ENCODE results near the gene ZXDC. TPM values are rescaled to one million over a fixed set of nuclear protein-coding genes. Genes with fewer than 3 reads are reported as not detected.

The ZXDC gene
- total RNA-seq, 1 experiment from 2014 or later = 28.3 TPM

- no peaks in the 10 kb centered on the region for H3K79me2 ChIP-seq (ENCODE audit: insufficient read depth, low read length)
- H2BK5ac ChIP-seq (ENCODE audit: insufficient read length, low read length) = no peak overlapping the region
- H2AFZ ChIP-seq (ENCODE audit: low read length) = no peak overlapping the region
- no peak overlapping the region for H4K5ac ChIP-seq (ENCODE audit: insufficient read length, low read depth, low read length)
- H3T11ph ChIP-seq (ENCODE audit: low read length) = no peak overlapping the region
- no peak overlapping the region for H3K4me2 ChIP-seq (ENCODE audit: insufficient read depth, insufficient read length, low read length)
- H3K4ac ChIP-seq (ENCODE audit: low read depth, low read length) = no peak overlapping the region
- H3K36me3 Mint-ChIP-seq (ENCODE audit: insufficient read depth in 1 of 3, low read depth in 3 of 3) = peaks cover 0 to 5% (median 0%) of the 10 kb centered on the region in 3 experiments; a peak in 1 of 7 replicates
- no peak overlapping the region for H3K23ac ChIP-seq (ENCODE audit: insufficient read length, low read depth, low read length)
- no peak overlapping the region for H3K18ac ChIP-seq (ENCODE audit: insufficient read length, low read depth, low read length)
- no CpG with 5 or more reads among the region's 5 CpGs for WGBS (ENCODE audit: extremely low coverage, insufficient read length, low lambda C conversion rate)
- H2BK15ac ChIP-seq (ENCODE audit: low read depth, low read length) = no peak overlapping the region
- no peak for TF ChIP-seq CTCF (conservative IDR thresholded peaks at IDR 0.05)
- H2BK120ac ChIP-seq (ENCODE audit: low read depth, low read length, poor library complexity, severe bottlenecking) = no peak overlapping the region
- no peak for DNase-seq
- no peak overlapping the region for H3K4me3 Mint-ChIP-seq
- no peak overlapping the region for H2AK5ac ChIP-seq (ENCODE audit: insufficient read length, low read length)
- no peak overlapping the region for H3K56ac ChIP-seq (ENCODE audit: insufficient read length, low read depth, low read length)
- H3K4me1 ChIP-seq (ENCODE audit: insufficient read depth, low read length) = no peaks in the 10 kb centered on the region; the same call in 1 of the 2 replicates
- no peak overlapping the region for H3K27ac Mint-ChIP-seq
- no peaks in the 10 kb centered on the region; the same call in 1 of the 2 replicates for H3K27me3 ChIP-seq (ENCODE audit: insufficient read depth, low read length)
- H3K23me2 ChIP-seq (ENCODE audit: insufficient read length, low read depth, low read length, poor library complexity, severe bottlenecking) = no peaks in the 10 kb centered on the region
- H3K27ac ChIP-seq (ENCODE audit: insufficient read length, low read depth, low read length) = no peak overlapping the region
- no peak overlapping the region for H4K8ac ChIP-seq (replicated peaks; ENCODE audit: insufficient read length, low read depth, low read length)
- H3K14ac ChIP-seq (ENCODE audit: insufficient read depth, low read length) = no peak overlapping the region
- no peaks in the 10 kb centered on the region for H3K9me3 ChIP-seq (ENCODE audit: control insufficient read depth, low read depth, low read length)
- no peak overlapping the region for H2BK20ac ChIP-seq (ENCODE audit: low read depth, low read length, poor library complexity, severe bottlenecking)
- no peak overlapping the region for H2BK12ac ChIP-seq (ENCODE audit: insufficient read length, low read depth, low read length)
- H3K27me3 Mint-ChIP-seq (ENCODE audit: low read depth) = peaks cover 8% of the 10 kb centered on the region
- H4K91ac ChIP-seq (ENCODE audit: insufficient read length, low read depth, low read length) = no peak overlapping the region
- no peaks in the 10 kb centered on the region for H3K79me1 ChIP-seq (ENCODE audit: insufficient read depth, low read depth, low read length, poor library complexity, severe bottlenecking)
- H3K9ac ChIP-seq (ENCODE audit: extremely low read depth, insufficient read length, low read length) = no peak overlapping the region
- no peaks in the 10 kb centered on the region for H4K20me1 ChIP-seq (ENCODE audit: control insufficient read depth, insufficient read depth, insufficient read length)
- no peaks in the 10 kb centered on the region for H3K9me3 Mint-ChIP-seq
- H3K4me1 Mint-ChIP-seq = peaks cover 19 to 22% of the 10 kb centered on the region in 2 experiments
These were observed 68.2 kb downstream of the ZXDC start for GRCh38 chr3:126407412-126408044.
